Heart left ventricle (tissue), 16 donors: Measurements from ENCODE around the gene NAALADL2. TPM values are rescaled to one million over a fixed set of nuclear protein-coding genes. Genes with fewer than 3 reads are reported as not detected.

Experiments used
- ATAC-seq, 4 donors: fragments of 200-7000 bp; cut with Tn5 transposase; one replicate each; pipeline ENCODE4 v1.9.1; 2020 to 2022; ENCODE audit warnings: moderate library complexity in 4 of 4, mild to moderate bottlenecking in 3 of 4, moderate number of reproducible peaks in 1 of 4
- DNase-seq, 5 donors: peaks; one replicate each; pipeline ENCODE4 v3.0.0-alpha.2; 2020
- H3K27ac ChIP-seq, 12 donors: fragments of 200-600 bp; sonication (generic) in 4 of 12; one replicate each; pipeline versions ENCODE4 v1.5.0 to v1.8.0; 2016 to 2022; ENCODE audit warnings: mild to moderate bottlenecking in 2 of 12
- H3K27me3 ChIP-seq, 9 donors: fragments of 200-600 bp; sonication (generic) in 2 of 9; one replicate each; pipeline versions ENCODE4 v1.5.1 to v1.8.0; 2016 to 2022; ENCODE audit warnings: mild to moderate bottlenecking in 3 of 9
- H3K36me3 ChIP-seq, 9 donors: fragments of 200-600 bp; sonication (generic) in 2 of 9; one replicate each; pipeline versions ENCODE4 v1.5.0 to v1.8.0; 2018 to 2022; ENCODE audit warnings: mild to moderate bottlenecking in 2 of 9
- H3K4me1 ChIP-seq, 12 donors: fragments of 200-600 bp; sonication (generic) in 4 of 12; one replicate each; pipeline versions ENCODE4 v1.5.0 to v1.8.0; 2016 to 2022; ENCODE audit warnings: mild to moderate bottlenecking in 3 of 12
- H3K4me3 ChIP-seq, 12 donors: fragments of 200-600 bp; sonication (generic) in 4 of 12; one replicate each; pipeline versions ENCODE4 v1.5.0 to v1.8.0; 2017 to 2022; ENCODE audit warnings: mild to moderate bottlenecking in 9 of 12, moderate library complexity in 4 of 12
- H3K9me3 ChIP-seq, 12 donors: fragments of 200-600 bp; sonication (generic) in 4 of 12; one replicate each; pipeline versions ENCODE4 v1.5.0 to v1.8.0; 2016 to 2022; ENCODE audit warnings: mild to moderate bottlenecking in 1 of 12
- POLR2A ChIP-seq, 2 donors: fragments of 450-650 bp; IDR thresholded peaks; one replicate each; pipeline ENCODE4 v1.6.1; 2017; ENCODE audit warnings: antibody characterized with exemption in 2 of 2, mild to moderate bottlenecking in 2 of 2, moderate library complexity in 2 of 2
- WGBS, 4 donors: extraction: QIAGEN DNeasy Blood & Tissue Kit in 2 of 4; methylation state at CpG; one replicate each; pipeline versions ENCODE4 v1.1.5 to v1.1.7; 2013 to 2018; 5-methylcytosine and 5-hydroxymethylcytosine counted together
- intact Hi-C, 10 donors: fragments of 100-400 bp; cut with DNase I; formaldehyde crosslinking; loops; one replicate each; pipeline versions ENCODE4 v1.11.1 to v1.14.2; 2022
- polyA plus RNA-seq, 2 donors: library from polyadenylated mRNA; stranded (reverse); fragments of 200-250 nt; gene quantifications; one replicate each; pipeline ENCODE4 v1.2.3, GENCODE V29; 2013
- total RNA-seq, 9 donors: library from RNA; depleted of rRNA in 2 of 9; stranded (reverse); fragments of >200 nt in 2 of 9; fragmentation: NEBNext Ultra II Directional in 3 of 9; extraction: Animal tissue kit (Norgen Biotek cat#: 25700) in 3 of 9; gene quantifications; one replicate each; pipeline versions ENCODE4 v1.1.0 to v1.2.4, GENCODE V29; 2016 to 2023
- TF ChIP-seq, protein P1 (sequence below), 12 donors: fragments of 200-600 bp; sonication (generic) in 4 of 12; IDR thresholded peaks; one replicate each; pipeline versions ENCODE4 v1.5.0 to v1.8.0; 2018 to 2022; ENCODE audit warnings: antibody characterized with exemption in 12 of 12, mild to moderate bottlenecking in 5 of 12
- donor health status: ischemic (EF 13 %, LVEDD 7.1; RV severe dilation, severe dysfunction).
- donor health status: healthy with polysubstance abuse.
- donor health status: DM: no; HTN: yes; CAD: no.
- donor health status: DM: no; HTN: no; CAD: no.
- donor health status: ischemic (EF 25% LVEDD 6.9; RV normal size, moderate dysfunction).
- donor health status: ischemic (EF 25% LVEDD 5.7; RV mildly dilated, moderate dysfunction).
- donor health status: healthy.
- donor health status: DM: yes; HTN: yes; CAD: no.
- donor health status: ischemic (EF 35%, LVEDD 5.7; RV mildly dilated, moderate dysfunction).
- donor health status: nonischemic (EF 11% LVEDD 7.7; RV severe dilation, severe dysfunction).
- donor health status: DM: yes; HTN: yes; CAD: no.
- donor health status: PGD.
- donor health status: ischemic (EF 29% LVEDD 5.4; RV normal size, mild dysfunction).
- donor health status: nonischemic (EF 23%, LVEDD 6.1; RV moderate dilation, normal function).

NAALADL2 gene
- total and polyA plus RNA-seq, 11 donors: 0.23 to 8.5 (median 3.0) TPM

GRCh38 chr3:174949523-174949922 lies 90.4 kb downstream of the NAALADL2 start:
- no peak overlapping the region for H3K4me3 ChIP-seq
- intact Hi-C loops: no loop called here
- no peaks in the 10 kb centered on the region for H3K9me3 ChIP-seq
- TF ChIP-seq, protein P1, sequence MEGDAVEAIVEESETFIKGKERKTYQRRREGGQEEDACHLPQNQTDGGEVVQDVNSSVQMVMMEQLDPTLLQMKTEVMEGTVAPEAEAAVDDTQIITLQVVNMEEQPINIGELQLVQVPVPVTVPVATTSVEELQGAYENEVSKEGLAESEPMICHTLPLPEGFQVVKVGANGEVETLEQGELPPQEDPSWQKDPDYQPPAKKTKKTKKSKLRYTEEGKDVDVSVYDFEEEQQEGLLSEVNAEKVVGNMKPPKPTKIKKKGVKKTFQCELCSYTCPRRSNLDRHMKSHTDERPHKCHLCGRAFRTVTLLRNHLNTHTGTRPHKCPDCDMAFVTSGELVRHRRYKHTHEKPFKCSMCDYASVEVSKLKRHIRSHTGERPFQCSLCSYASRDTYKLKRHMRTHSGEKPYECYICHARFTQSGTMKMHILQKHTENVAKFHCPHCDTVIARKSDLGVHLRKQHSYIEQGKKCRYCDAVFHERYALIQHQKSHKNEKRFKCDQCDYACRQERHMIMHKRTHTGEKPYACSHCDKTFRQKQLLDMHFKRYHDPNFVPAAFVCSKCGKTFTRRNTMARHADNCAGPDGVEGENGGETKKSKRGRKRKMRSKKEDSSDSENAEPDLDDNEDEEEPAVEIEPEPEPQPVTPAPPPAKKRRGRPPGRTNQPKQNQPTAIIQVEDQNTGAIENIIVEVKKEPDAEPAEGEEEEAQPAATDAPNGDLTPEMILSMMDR (IDR thresholded peaks at IDR 0.05): no peak
- TF ChIP-seq POLR2A (IDR thresholded peaks at IDR 0.05): no peak
- no peak for DNase-seq
- no peaks in the 10 kb centered on the region for H3K36me3 ChIP-seq
- 49 to 66% (median 63%) methylated on average over 2 of the region's 2 CpGs for WGBS, 4 donors
- peak; percentile 45 to 65 (median 55) for ATAC-seq
- no peak overlapping the region for H3K27ac ChIP-seq
- H3K4me1 ChIP-seq: peaks cover 0 to 5% (median 0%) of the 10 kb centered on the region in 12 donors
- no peaks in the 10 kb centered on the region for H3K27me3 ChIP-seq

GRCh38 chr3:174951034-174951433 lies 91.9 kb downstream of the NAALADL2 start:
- TF ChIP-seq POLR2A (IDR thresholded peaks at IDR 0.05): no peak
- TF ChIP-seq, protein P1 (IDR thresholded peaks at IDR 0.05): no peak
- DNase-seq: no peak
- WGBS, 4 donors: 60 to 71% (median 65%) methylated on average over 3 of the region's 3 CpGs
- intact Hi-C loops: no loop called here
- H3K9me3 ChIP-seq: no peaks in the 10 kb centered on the region
- ATAC-seq: no peak
- no peaks in the 10 kb centered on the region for H3K36me3 ChIP-seq
- no peaks in the 10 kb centered on the region for H3K4me1 ChIP-seq
- H3K27ac ChIP-seq: no peak overlapping the region
- no peak overlapping the region for H3K4me3 ChIP-seq
- H3K27me3 ChIP-seq: no peaks in the 10 kb centered on the region

- intact Hi-C loops: no loop called here
- no peak overlapping the region for H3K27ac ChIP-seq
- peaks cover 0 to 2% (median 0%) of the 10 kb centered on the region in 12 donors for H3K4me1 ChIP-seq
- TF ChIP-seq POLR2A (IDR thresholded peaks at IDR 0.05): no peak
- TF ChIP-seq, protein P1 (IDR thresholded peaks at IDR 0.05): no peak
- H3K9me3 ChIP-seq: no peaks in the 10 kb centered on the region
- DNase-seq (no peak), ATAC-seq (no peak)
- 95 to 98% (median 97%) methylated on average over 2 of the region's 2 CpGs for WGBS, 4 donors
- no peak overlapping the region for H3K4me3 ChIP-seq
- no peaks in the 10 kb centered on the region for H3K27me3 ChIP-seq
- H3K36me3 ChIP-seq: no peaks in the 10 kb centered on the region
These were observed 92.4 kb downstream of the NAALADL2 start for GRCh38 chr3:174951498-174952005.

GRCh38 chr3:174953068-174953467 lies 93.9 kb downstream of the NAALADL2 start:
- H3K4me1 ChIP-seq: peaks cover 0 to 17% (median 0%) of the 10 kb centered on the region in 12 donors
- intact Hi-C loops: no loop called here
- H3K27me3 ChIP-seq: no peaks in the 10 kb centered on the region
- H3K36me3 ChIP-seq: no peaks in the 10 kb centered on the region
- 68 to 88% (median 81%) methylated on average over 1 of the region's 1 CpG for WGBS, 4 donors
- no peak for DNase-seq
- no peaks in the 10 kb centered on the region for H3K9me3 ChIP-seq
- no peak for ATAC-seq
- no peak overlapping the region for H3K4me3 ChIP-seq
- no peak overlapping the region for H3K27ac ChIP-seq
- TF ChIP-seq POLR2A (IDR thresholded peaks at IDR 0.05): no peak
- TF ChIP-seq, protein P1 (IDR thresholded peaks at IDR 0.05): no peak
